GM21447 (cell line): ENCODE data around the gene GLT1D1.

Source experiments
- ATAC-seq: cut with Tn5 transposase; IDR thresholded peaks from one replicate; pipeline ENCODE4 v1.9.1; 2021; ENCODE audit not compliant: unreplicated experiment

Gene GLT1D1

GRCh38 chr12:128992550-128992949 lies 139.3 kb downstream of the GLT1D1 start:
- no peak for ATAC-seq

GRCh38 chr12:128994856-128995255 lies 141.6 kb downstream of the GLT1D1 start:
- ATAC-seq, result no peak

GRCh38 chr12:128995619-128996018 lies 142.3 kb downstream of the GLT1D1 start:
- no peak for ATAC-seq

GRCh38 chr12:129001826-129002225 lies 148.5 kb downstream of the GLT1D1 start:
- no peak for ATAC-seq

GRCh38 chr12:129002427-129002826 lies 149.1 kb downstream of the GLT1D1 start:
- ATAC-seq, result no peak

GRCh38 chr12:129005416-129005815 lies 152.1 kb downstream of the GLT1D1 start:
- ATAC-seq, result no peak

GRCh38 chr12:129005829-129006228 lies 152.6 kb downstream of the GLT1D1 start:
- ATAC-seq, result no peak

- ATAC-seq, result no peak
These were observed 156.8 kb downstream of the GLT1D1 start for GRCh38 chr12:129009833-129010622.

GRCh38 chr12:129016159-129016558 lies 162.9 kb downstream of the GLT1D1 start:
- no peak for ATAC-seq

- no peak for ATAC-seq
These were observed 171.8 kb downstream of the GLT1D1 start for GRCh38 chr12:129025055-129025454.

GRCh38 chr12:129028844-129029243 lies 175.6 kb downstream of the GLT1D1 start:
- ATAC-seq, result no peak
